Upper lobe of right lung (tissue), 1 donor: ENCODE measurements around the gene MEGF10. TPM values are rescaled to one million over a fixed set of nuclear protein-coding genes. Genes with fewer than 3 reads are reported as not detected.

Experiments used
- ATAC-seq: fragments of 200-7000 bp; cut with Tn5 transposase; one replicate; pipeline ENCODE4 v1.9.1; 2020; ENCODE audit warnings: mild to moderate bottlenecking, moderate library complexity
- DNase-seq: peaks from one replicate; pipeline ENCODE4 v3.0.0-alpha.2; 2020
- H3K27ac ChIP-seq: fragments of 200-600 bp; one replicate; pipeline ENCODE4 v1.8.0; 2022
- H3K27me3 ChIP-seq: fragments of 200-600 bp; one replicate; pipeline ENCODE4 v1.8.0; 2022; ENCODE audit warnings: mild to moderate bottlenecking
- H3K36me3 ChIP-seq: fragments of 200-600 bp; one replicate; pipeline ENCODE4 v1.8.0; 2022
- H3K4me1 ChIP-seq: fragments of 200-600 bp; one replicate; pipeline ENCODE4 v1.8.0; 2022
- H3K4me3 ChIP-seq: fragments of 200-600 bp; one replicate; pipeline ENCODE4 v1.8.0; 2022; ENCODE audit warnings: mild to moderate bottlenecking
- H3K9me3 ChIP-seq: fragments of 200-600 bp; one replicate; pipeline ENCODE4 v1.8.0; 2022
- intact Hi-C: fragments of 100-400 bp; cut with DNase I; formaldehyde crosslinking; loops from one replicate; pipeline ENCODE4 v1.11.0; 2022
- total RNA-seq: library from RNA; stranded (reverse); fragmentation: NEBNext Ultra II Directional; extraction: Animal tissue kit (Norgen Biotek cat#: 25700); gene quantifications from one replicate; pipeline ENCODE4 v1.2.1, GENCODE V29; 2021
- TF ChIP-seq, protein P1 (sequence below): fragments of 200-600 bp; IDR thresholded peaks from one replicate; pipeline ENCODE4 v1.8.0; 2022; ENCODE audit warnings: antibody characterized with exemption
- donor health status: DM: no; HTN: yes; CAD: no; lungs with severe emphysema.

Gene MEGF10
- total RNA-seq, 1 donor from 2014 or later: 0.26 TPM

DNA sequence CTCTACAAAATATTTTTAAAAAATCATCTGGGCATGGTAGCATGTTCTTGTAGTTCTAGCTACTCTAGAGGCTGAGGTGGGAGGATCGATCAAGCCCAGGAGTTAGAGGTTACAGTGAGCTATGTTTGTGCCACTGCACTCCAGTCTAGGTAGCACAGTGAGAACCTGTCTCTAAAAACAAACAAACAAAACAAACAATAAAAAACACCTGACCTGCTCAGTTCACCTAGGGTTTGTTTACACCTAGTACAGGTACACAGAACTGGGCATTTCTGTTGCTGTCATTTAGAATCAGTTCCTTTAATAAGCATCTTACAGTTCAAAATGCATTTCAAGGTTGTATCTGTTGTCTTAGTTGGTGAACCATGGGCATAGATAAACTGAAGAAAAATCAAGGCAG, 95.3 kb downstream of the MEGF10 start:
- no peak for ATAC-seq
- TF ChIP-seq, protein P1, sequence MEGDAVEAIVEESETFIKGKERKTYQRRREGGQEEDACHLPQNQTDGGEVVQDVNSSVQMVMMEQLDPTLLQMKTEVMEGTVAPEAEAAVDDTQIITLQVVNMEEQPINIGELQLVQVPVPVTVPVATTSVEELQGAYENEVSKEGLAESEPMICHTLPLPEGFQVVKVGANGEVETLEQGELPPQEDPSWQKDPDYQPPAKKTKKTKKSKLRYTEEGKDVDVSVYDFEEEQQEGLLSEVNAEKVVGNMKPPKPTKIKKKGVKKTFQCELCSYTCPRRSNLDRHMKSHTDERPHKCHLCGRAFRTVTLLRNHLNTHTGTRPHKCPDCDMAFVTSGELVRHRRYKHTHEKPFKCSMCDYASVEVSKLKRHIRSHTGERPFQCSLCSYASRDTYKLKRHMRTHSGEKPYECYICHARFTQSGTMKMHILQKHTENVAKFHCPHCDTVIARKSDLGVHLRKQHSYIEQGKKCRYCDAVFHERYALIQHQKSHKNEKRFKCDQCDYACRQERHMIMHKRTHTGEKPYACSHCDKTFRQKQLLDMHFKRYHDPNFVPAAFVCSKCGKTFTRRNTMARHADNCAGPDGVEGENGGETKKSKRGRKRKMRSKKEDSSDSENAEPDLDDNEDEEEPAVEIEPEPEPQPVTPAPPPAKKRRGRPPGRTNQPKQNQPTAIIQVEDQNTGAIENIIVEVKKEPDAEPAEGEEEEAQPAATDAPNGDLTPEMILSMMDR: no peak
- intact Hi-C loops: no loop called here

GRCh38 chr5:127386557-127386956, 96.0 kb downstream of the MEGF10 start:
- H3K27ac ChIP-seq: no peak overlapping the region
- intact Hi-C loops: no loop called here
- no peak for DNase-seq

More for the DNA sequence above, 95.3 kb downstream of the MEGF10 start:
- Histone ChIP-seq H3K27me3 (no peaks in the 10 kb centered on the region), H3K9me3 (no peaks in the 10 kb centered on the region), H3K4me3 (no peak overlapping the region), H3K4me1 (no peaks in the 10 kb centered on the region), H3K27ac (no peak overlapping the region), H3K36me3 (no peaks in the 10 kb centered on the region)
- DNase-seq: no peak

GRCh38 chr5:127389601-127390000, 99.0 kb downstream of the MEGF10 start:
- DNase-seq: no peak
- Histone ChIP-seq H3K4me3 (no peak overlapping the region), H3K27me3 (no peaks in the 10 kb centered on the region), H3K9me3 (no peaks in the 10 kb centered on the region), H3K4me1 (no peaks in the 10 kb centered on the region), H3K27ac (no peak overlapping the region), H3K36me3 (no peaks in the 10 kb centered on the region)
- intact Hi-C loops: no loop called here
- ATAC-seq: no peak
- TF ChIP-seq, protein P1: no peak

More at GRCh38 chr5:127386557-127386956, 96.0 kb downstream of the MEGF10 start:
- Histone ChIP-seq H3K4me3 (no peak overlapping the region), H3K27me3 (no peaks in the 10 kb centered on the region), H3K36me3 (no peaks in the 10 kb centered on the region), H3K9me3 (no peaks in the 10 kb centered on the region), H3K4me1 (no peaks in the 10 kb centered on the region)
- TF ChIP-seq, protein P1: no peak
- no peak for ATAC-seq

GRCh38 chr5:127392762-127393161, 102.2 kb downstream of the MEGF10 start:
- intact Hi-C loops: no loop called here
- Histone ChIP-seq H3K4me1 (no peaks in the 10 kb centered on the region), H3K4me3 (no peak overlapping the region), H3K27ac (no peak overlapping the region), H3K36me3 (no peaks in the 10 kb centered on the region), H3K9me3 (no peaks in the 10 kb centered on the region), H3K27me3 (no peaks in the 10 kb centered on the region)
- no peak for ATAC-seq
- no peak for DNase-seq
- TF ChIP-seq, protein P1: no peak

GRCh38 chr5:127396490-127397155, 106.0 kb downstream of the MEGF10 start:
- DNase-seq (no peak), ATAC-seq (peak; percentile 15)
- intact Hi-C loops: no loop called here
- Histone ChIP-seq H3K36me3 (no peaks in the 10 kb centered on the region), H3K4me1 (no peaks in the 10 kb centered on the region), H3K27me3 (no peaks in the 10 kb centered on the region), H3K27ac (no peak overlapping the region), H3K4me3 (no peak overlapping the region), H3K9me3 (no peaks in the 10 kb centered on the region)
- TF ChIP-seq, protein P1: no peak
